K562 (cell line): ENCODE results near the gene C2orf76.

Source experiments
- BCL6 ChIP-seq: fragments of 250-450 bp; sonication (Bioruptor Pico); IDR thresholded peaks from 2 replicates; pipeline ENCODE4 v1.4.0; 2020
- CHD4 ChIP-seq: fragments of 200-600 bp; sonication (generic); IDR thresholded peaks from 3 replicates; pipeline ENCODE4 v1.6.1; 2012; ENCODE audit warnings: low read depth, mild to moderate bottlenecking, mixed read lengths, low read length, inconsistent platforms; ENCODE audit not compliant: insufficient read depth, insufficient replicate concordance, poor library complexity, severe bottlenecking
- CTCF ChIP-seq, 3 experiments: IDR thresholded peaks in 2 of 3; conservative IDR thresholded peaks in 1 of 3; 2 replicates each; pipeline ENCODE4 v1.5.1; 2011 to 2012; ENCODE audit warnings: low read length in 3 of 3, mild to moderate bottlenecking in 3 of 3, control low read depth in 2 of 3, improper control_type of control experiment in 1 of 3, inconsistent platforms in 1 of 3, low read depth in 1 of 3, mixed read lengths in 1 of 3, moderate library complexity in 1 of 3; ENCODE audit not compliant: insufficient read depth in 2 of 3
- JUN ChIP-seq, 2 experiments: sonication (generic) in 1 of 2; formaldehyde crosslinking in 1 of 2; IDR thresholded peaks; 2 replicates each; pipeline versions ENCODE4 v1.6.1 to v1.8.0; 2012 to 2022; ENCODE audit warnings: borderline replicate concordance in 2 of 2, mild to moderate bottlenecking in 2 of 2, improper control_type of control experiment in 1 of 2, low read depth in 1 of 2, low read length in 1 of 2, missing genetic modification reagents in 1 of 2
- PATZ1 ChIP-seq: fragments of 250-450 bp; sonication (Bioruptor Pico); IDR thresholded peaks from 2 replicates; pipeline ENCODE4 v1.5.0; 2020; ENCODE audit warnings: mild to moderate bottlenecking, borderline replicate concordance
- PTRF ChIP-seq: fragments of 450-650 bp; IDR thresholded peaks from 2 replicates; pipeline ENCODE4 v1.6.1; 2016; ENCODE audit warnings: mild to moderate bottlenecking, missing genetic modification characterization, missing compliant biosample characterization
- RFX5 ChIP-seq: IDR thresholded peaks from 2 replicates; pipeline ENCODE4 v1.6.1; 2011; ENCODE audit warnings: low read depth, mild to moderate bottlenecking, improper control_type of control experiment, low read length
- SIN3A ChIP-seq, 2 experiments: fragments of 150-350 bp in 1 of 2; IDR thresholded peaks; 2 replicates each; pipeline ENCODE4 v1.6.1; 2011 to 2016; ENCODE audit warnings: borderline replicate concordance in 2 of 2, low read depth in 2 of 2, low read length in 2 of 2, mild to moderate bottlenecking in 2 of 2, moderate library complexity in 2 of 2; ENCODE audit not compliant: control insufficient read depth in 1 of 2
- THAP7 ChIP-seq: fragments of 250-450 bp; sonication (Bioruptor Pico); IDR thresholded peaks from 2 replicates; pipeline ENCODE4 v1.5.0; 2021
- ZNF124 ChIP-seq: sonication (generic); formaldehyde crosslinking; IDR thresholded peaks from 2 replicates; pipeline ENCODE4 v1.8.1; 2022; ENCODE audit warnings: missing genetic modification reagents
- ZNF23 ChIP-seq: fragments of 250-450 bp; sonication (Bioruptor Pico); IDR thresholded peaks from 2 replicates; pipeline ENCODE4 v1.4.0; 2020; ENCODE audit warnings: mild to moderate bottlenecking
- ZNF668 ChIP-seq: fragments of 250-450 bp; sonication (Bioruptor Pico); IDR thresholded peaks from 2 replicates; pipeline ENCODE4 v1.8.0; 2022; ENCODE audit warnings: mild to moderate bottlenecking, inconsistent platforms

GRCh38 chr2:119341684-119342083 lies 24.9 kb downstream of the C2orf76 start:
- TF ChIP-seq RFX5: no peak
- TF ChIP-seq CHD4: no peak
- no peak for TF ChIP-seq CTCF (IDR thresholded peaks at IDR 0.05 in 2 of 3, conservative IDR thresholded peaks at IDR 0.05 in 1 of 3; ENCODE audit: insufficient read depth in 2 of 3, low read depth in 1 of 3, low read length in 3 of 3)
- TF ChIP-seq ZNF124 (CRISPR knock-in tag): no peak
- no peak for TF ChIP-seq BCL6 (CRISPR knock-in tag)
- TF ChIP-seq PATZ1: no peak
- no peak for TF ChIP-seq PTRF (tag)
- no peak for TF ChIP-seq THAP7 (CRISPR knock-in tag)
- TF ChIP-seq SIN3A (IDR thresholded peaks at IDR 0.05; ENCODE audit: borderline replicate concordance in 2 of 2, control insufficient read depth in 1 of 2, low read depth in 2 of 2, low read length in 2 of 2): no peak
- no peak for TF ChIP-seq ZNF23
- TF ChIP-seq JUN (IDR thresholded peaks at IDR 0.05; ENCODE audit: borderline replicate concordance, low read depth, low read length): no peak
- TF ChIP-seq JUN (CRISPR knock-in tag; IDR thresholded peaks at IDR 0.05; ENCODE audit: borderline replicate concordance): no peak
- no peak for TF ChIP-seq ZNF668 (CRISPR knock-in tag)
